H9 (cell line): ENCODE results near the gene CDK17. TPM values are rescaled to one million over a fixed set of nuclear protein-coding genes. Genes with fewer than 3 reads are reported as not detected.

ENCODE experiments used
- DNase-seq: peaks from one replicate; pipeline ENCODE4 v3.0.0-alpha.2; 2017
- H2AFZ ChIP-seq: one replicate; pipeline ENCODE4 v1.6.1; 2013; ENCODE audit warnings: mild to moderate bottlenecking, low read length, control low read depth, moderate library complexity
- H2AK5ac ChIP-seq: 2 replicates; pipeline ENCODE4 v1.6.1; 2013; ENCODE audit warnings: low read length, control low read depth, mixed read lengths; ENCODE audit not compliant: insufficient read length
- H2BK120ac ChIP-seq: one replicate; pipeline ENCODE4 v1.6.1; 2013; ENCODE audit warnings: low read depth, mild to moderate bottlenecking, low read length, control low read depth, inconsistent platforms; ENCODE audit not compliant: poor library complexity, severe bottlenecking
- H2BK12ac ChIP-seq: 2 replicates; pipeline ENCODE4 v1.6.1; 2013; ENCODE audit warnings: low read length, control low read depth, mixed read lengths, low read depth; ENCODE audit not compliant: insufficient read length
- H2BK15ac ChIP-seq: 2 replicates; pipeline ENCODE4 v1.6.1; 2013; ENCODE audit warnings: low read depth, low read length, control low read depth
- H2BK20ac ChIP-seq: one replicate; pipeline ENCODE4 v1.6.1; 2013; ENCODE audit warnings: low read depth, mild to moderate bottlenecking, low read length, control low read depth, inconsistent platforms; ENCODE audit not compliant: poor library complexity, severe bottlenecking
- H2BK5ac ChIP-seq: 2 replicates; pipeline ENCODE4 v1.6.1; 2013; ENCODE audit warnings: low read length, control low read depth, mixed read lengths; ENCODE audit not compliant: insufficient read length
- H3K14ac ChIP-seq: 2 replicates; pipeline ENCODE4 v1.6.1; 2013; ENCODE audit warnings: low read length, control low read depth; ENCODE audit not compliant: insufficient read depth
- H3K18ac ChIP-seq: 2 replicates; pipeline ENCODE4 v1.6.1; 2013; ENCODE audit warnings: low read depth, mild to moderate bottlenecking, mixed read lengths, low read length, control low read depth; ENCODE audit not compliant: insufficient read length
- H3K23ac ChIP-seq: 2 replicates; pipeline ENCODE4 v1.6.1; 2013; ENCODE audit warnings: low read length, control low read depth, mixed read lengths, low read depth; ENCODE audit not compliant: insufficient read length
- H3K23me2 ChIP-seq: 2 replicates; pipeline ENCODE4 v1.6.1; 2013; ENCODE audit warnings: low read depth, mild to moderate bottlenecking, mixed read lengths, low read length, control low read depth; ENCODE audit not compliant: insufficient read length, poor library complexity, severe bottlenecking
- H3K27ac ChIP-seq: 2 replicates; pipeline ENCODE4 v1.5.1; 2013; ENCODE audit warnings: low read length, control low read depth, mixed read lengths, low read depth; ENCODE audit not compliant: insufficient read length
- H3K27me3 ChIP-seq: 2 replicates; pipeline ENCODE4 v1.6.1; 2013; ENCODE audit warnings: low read length, control low read depth, inconsistent platforms; ENCODE audit not compliant: insufficient read depth
- H3K4ac ChIP-seq: 2 replicates; pipeline ENCODE4 v1.6.1; 2013; ENCODE audit warnings: low read depth, mild to moderate bottlenecking, control low read depth, inconsistent platforms, low read length, moderate library complexity
- H3K4me1 ChIP-seq: 2 replicates; pipeline ENCODE4 v1.6.1; 2013; ENCODE audit warnings: low read length, control low read depth, inconsistent platforms; ENCODE audit not compliant: insufficient read depth
- H3K4me2 ChIP-seq: 2 replicates; pipeline ENCODE4 v1.6.1; 2013; ENCODE audit warnings: low read length, control low read depth, mixed read lengths; ENCODE audit not compliant: insufficient read length, insufficient read depth
- H3K56ac ChIP-seq: 2 replicates; pipeline ENCODE4 v1.6.1; 2013; ENCODE audit warnings: low read depth, mild to moderate bottlenecking, mixed read lengths, low read length, control low read depth; ENCODE audit not compliant: insufficient read length
- H3K79me1 ChIP-seq: 2 replicates; pipeline ENCODE4 v1.6.1; 2013; ENCODE audit warnings: low read depth, mild to moderate bottlenecking, moderate library complexity, low read length, control low read depth, inconsistent platforms; ENCODE audit not compliant: insufficient read depth, poor library complexity, severe bottlenecking
- H3K79me2 ChIP-seq: 2 replicates; pipeline ENCODE4 v1.6.1; 2013; ENCODE audit warnings: low read length, control low read depth, inconsistent platforms; ENCODE audit not compliant: insufficient read depth
- H3K9ac ChIP-seq: 2 replicates; pipeline ENCODE4 v1.6.1; 2013; ENCODE audit warnings: low read length, control low read depth, mixed read lengths; ENCODE audit not compliant: insufficient read length; ENCODE audit errors: extremely low read depth
- H3K9me3 ChIP-seq: one replicate; pipeline ENCODE4 v1.6.1; 2013; ENCODE audit warnings: low read depth, low read length, inconsistent platforms; ENCODE audit not compliant: control insufficient read depth
- H3T11ph ChIP-seq: one replicate; pipeline ENCODE4 v1.6.1; 2013; ENCODE audit warnings: mild to moderate bottlenecking, low read length, control low read depth, inconsistent platforms
- H4K20me1 ChIP-seq: one replicate; pipeline ENCODE4 v1.6.1; 2013; ENCODE audit not compliant: control insufficient read depth, insufficient read length, insufficient read depth
- H4K5ac ChIP-seq: 2 replicates; pipeline ENCODE4 v1.6.1; 2013; ENCODE audit warnings: low read depth, mild to moderate bottlenecking, mixed read lengths, low read length, control low read depth; ENCODE audit not compliant: insufficient read length
- H4K8ac ChIP-seq: replicated peaks from 2 replicates; pipeline ENCODE4 v1.6.1; 2013; ENCODE audit warnings: low read length, control low read depth, mixed read lengths, low read depth; ENCODE audit not compliant: insufficient read length
- H4K91ac ChIP-seq: 2 replicates; pipeline ENCODE4 v1.6.1; 2013; ENCODE audit warnings: low read depth, mild to moderate bottlenecking, moderate library complexity, mixed read lengths, low read length, control low read depth; ENCODE audit not compliant: insufficient read length
- H3K27ac Mint-ChIP-seq, 3 experiments: 2 replicates in 2 of 3; 3 replicates in 1 of 3; pipeline ENCODE4 v1.8.0; 2020 to 2021; ENCODE audit warnings: mixed read lengths in 3 of 3, mild to moderate bottlenecking in 1 of 3, moderate library complexity in 1 of 3
- H3K27me3 Mint-ChIP-seq: 2 replicates; pipeline ENCODE4 v1.8.0; 2021; ENCODE audit warnings: low read depth, mild to moderate bottlenecking, moderate library complexity, mixed read lengths
- H3K36me3 Mint-ChIP-seq, 3 experiments: 2 replicates in 2 of 3; 3 replicates in 1 of 3; pipeline ENCODE4 v1.8.0; 2020 to 2021; ENCODE audit warnings: low read depth in 3 of 3, mixed read lengths in 3 of 3; ENCODE audit not compliant: insufficient read depth in 1 of 3
- H3K4me1 Mint-ChIP-seq, 2 experiments: 2 replicates each; pipeline ENCODE4 v1.8.0; 2020; ENCODE audit warnings: mixed read lengths in 2 of 2
- H3K4me3 Mint-ChIP-seq, 2 experiments: 2 replicates in 1 of 2; 3 replicates in 1 of 2; pipeline ENCODE4 v1.8.0; 2020 to 2021; ENCODE audit warnings: mild to moderate bottlenecking in 2 of 2, mixed read lengths in 2 of 2, moderate library complexity in 1 of 2
- H3K9me3 Mint-ChIP-seq, 2 experiments: 2 replicates in 1 of 2; 3 replicates in 1 of 2; pipeline ENCODE4 v1.8.0; 2020; ENCODE audit warnings: mild to moderate bottlenecking in 2 of 2, mixed read lengths in 2 of 2, moderate library complexity in 1 of 2
- CTCF ChIP-seq: fragments of 200-600 bp; sonication (generic); conservative IDR thresholded peaks from 3 replicates; pipeline ENCODE4 v1.8.0; 2021; ENCODE audit warnings: antibody characterized with exemption, mild to moderate bottlenecking
- WGBS: extraction: QIAGEN DNeasy Blood & Tissue Kit; methylation state at CpG from one replicate; pipeline ENCODE4 v1.1.7; 2013; ENCODE audit warnings: missing lambda C conversion rate, low lambda C conversion rate, mixed read lengths; ENCODE audit not compliant: insufficient read length; ENCODE audit errors: extremely low coverage; 5-methylcytosine and 5-hydroxymethylcytosine counted together
- total RNA-seq: library from RNA; stranded (reverse); gene quantifications from 2 replicates; pipeline ENCODE4 v1.2.1, GENCODE V29; 2021

Gene CDK17
- total RNA-seq, 1 experiment from 2014 or later, result 28.8 TPM

DNA sequence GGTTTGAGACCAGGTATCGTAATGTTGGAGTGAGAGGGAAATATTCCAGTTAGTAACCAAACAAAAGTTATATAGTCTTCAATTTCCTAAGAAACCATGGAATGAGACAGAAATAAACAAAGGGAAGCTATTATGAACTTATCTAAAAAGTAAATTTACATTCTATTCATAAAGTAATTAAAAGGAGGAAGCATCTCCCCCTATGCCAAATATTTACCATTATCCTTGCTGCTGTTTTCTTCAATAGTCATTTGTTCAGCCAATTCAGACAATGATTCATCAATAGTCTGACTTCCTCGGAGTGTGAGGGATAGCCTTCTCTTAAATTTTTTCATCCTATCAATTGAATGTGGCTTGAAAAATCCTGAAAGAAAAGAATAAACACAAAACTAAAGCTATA lies 65.7 kb downstream of the CDK17 start:
- no peaks in the 10 kb centered on the region; the same call in 1 of the 2 replicates for H3K79me2 ChIP-seq
- H4K91ac ChIP-seq, result no peak overlapping the region
- no peak overlapping the region for H3K4me2 ChIP-seq
- TF ChIP-seq CTCF, result no peak
- H3K9me3 ChIP-seq, result no peaks in the 10 kb centered on the region
- H2BK120ac ChIP-seq, result no peak overlapping the region
- H3K4ac ChIP-seq, result no peak overlapping the region
- no peaks in the 10 kb centered on the region for H3K23me2 ChIP-seq
- no peak overlapping the region for H4K8ac ChIP-seq
- DNase-seq, result no peak
- no peak overlapping the region for H2BK20ac ChIP-seq
- H4K5ac ChIP-seq, result no peak overlapping the region
- H3K27me3 ChIP-seq, result no peaks in the 10 kb centered on the region
- H2BK15ac ChIP-seq, result no peak overlapping the region
- peaks cover 3% of the 10 kb centered on the region for H3K79me1 ChIP-seq
- H3K14ac ChIP-seq, result no peak overlapping the region
- no peak overlapping the region for H3T11ph ChIP-seq
- no peak overlapping the region for H2BK12ac ChIP-seq
- H3K9me3 Mint-ChIP-seq, result peaks cover 11 to 13% of the 10 kb centered on the region in 2 experiments
- no peaks in the 10 kb centered on the region for H3K4me1 ChIP-seq
- H3K27ac ChIP-seq, result no peak overlapping the region
- no peaks in the 10 kb centered on the region for H3K4me1 Mint-ChIP-seq
- H3K56ac ChIP-seq, result no peak overlapping the region
- H2BK5ac ChIP-seq, result no peak overlapping the region
- no peak overlapping the region for H3K9ac ChIP-seq
- H4K20me1 ChIP-seq, result no peaks in the 10 kb centered on the region
- no peak overlapping the region for H2AFZ ChIP-seq
- WGBS, result no CpG with 5 or more reads among the region's 2 CpGs
- H2AK5ac ChIP-seq, result no peak overlapping the region
- H3K27ac Mint-ChIP-seq, result no peak overlapping the region
- no peak overlapping the region for H3K4me3 Mint-ChIP-seq
- H3K36me3 Mint-ChIP-seq, result peaks cover 10 to 14% (median 10%) of the 10 kb centered on the region in 3 experiments
- H3K27me3 Mint-ChIP-seq, result no peaks in the 10 kb centered on the region
- no peak overlapping the region for H3K23ac ChIP-seq
- no peak overlapping the region for H3K18ac ChIP-seq
